Measurements from ENCODE around the gene M1AP.

Gene M1AP

GRCh38 chr2:74544634-74545033 is 103.5 kb downstream of the M1AP start:
- no peaks in the 10 kb centered on the region for H3K9me3 ChIP-seq (replicated peaks; ENCODE audit: insufficient read depth, low read length)
- TF ChIP-seq EZH2 (optimal IDR thresholded peaks at IDR 0.05; ENCODE audit: low read depth, low read length) (no peak), CTCF (IDR thresholded peaks at IDR 0.05; ENCODE audit: low read length) (peak; percentile 38)
- H4K20me1 ChIP-seq (ENCODE audit: insufficient read depth, low read length) = no peaks in the 10 kb centered on the region
- H3F3A ChIP-seq (ENCODE audit: insufficient read depth, low read length) = no peaks in the 10 kb centered on the region
- DNase-seq = no peak
- no peaks in the 10 kb centered on the region for H3K79me2 ChIP-seq (ENCODE audit: low read length)
- H3K4me1 ChIP-seq (ENCODE audit: low read length) = no peaks in the 10 kb centered on the region
- no peak overlapping the region for H3K4me2 ChIP-seq (ENCODE audit: low read depth, low read length)
- peaks cover 39% of the 10 kb centered on the region for H3K27me3 ChIP-seq (replicated peaks; ENCODE audit: insufficient read depth, low read length)
- no peak overlapping the region for H3K9ac ChIP-seq (ENCODE audit: low read length)
- no peak overlapping the region for H2AFZ ChIP-seq (ENCODE audit: low read length)
- H3K27ac ChIP-seq (ENCODE audit: low read length) = no peak overlapping the region
- H3K4me3 ChIP-seq (ENCODE audit: low read length) = no peak overlapping the region
- H3K36me3 ChIP-seq (replicated peaks; ENCODE audit: insufficient read depth, low read length) = no peaks in the 10 kb centered on the region
- H3K9me2 ChIP-seq (replicated peaks; ENCODE audit: insufficient read depth, low read length) = no peaks in the 10 kb centered on the region

- Histone ChIP-seq H4K20me1 (ENCODE audit: insufficient read depth, low read length) (no peaks in the 10 kb centered on the region), H3K9me2 (replicated peaks; ENCODE audit: insufficient read depth, low read length) (no peaks in the 10 kb centered on the region), H3K79me2 (ENCODE audit: low read length) (no peaks in the 10 kb centered on the region), H3K27ac (ENCODE audit: low read length) (no peak overlapping the region), H3K4me1 (ENCODE audit: low read length) (no peaks in the 10 kb centered on the region), H2AFZ (ENCODE audit: low read length) (no peak overlapping the region), H3K4me3 (ENCODE audit: low read length) (no peak overlapping the region), H3K27me3 (replicated peaks; ENCODE audit: insufficient read depth, low read length) (peaks cover 25% of the 10 kb centered on the region), H3F3A (ENCODE audit: insufficient read depth, low read length) (no peaks in the 10 kb centered on the region), H3K4me2 (ENCODE audit: low read depth, low read length) (no peak overlapping the region), H3K9me3 (replicated peaks; ENCODE audit: insufficient read depth, low read length) (no peaks in the 10 kb centered on the region), H3K36me3 (replicated peaks; ENCODE audit: insufficient read depth, low read length) (no peaks in the 10 kb centered on the region), H3K9ac (ENCODE audit: low read length) (no peak overlapping the region)
- no peak for DNase-seq
- TF ChIP-seq EZH2phosphoT487 (IDR thresholded peaks at IDR 0.05; ENCODE audit: low read length) = no peak
- no peak for TF ChIP-seq EZH2 (optimal IDR thresholded peaks at IDR 0.05; ENCODE audit: low read depth, low read length)
- TF ChIP-seq CTCF (IDR thresholded peaks at IDR 0.05; ENCODE audit: low read length) = no peak
Observed at GRCh38 chr2:74542978-74543377, 105.2 kb downstream of the M1AP start.

GRCh38 chr2:74540291-74540690 is 107.8 kb downstream of the M1AP start:
- no peaks in the 10 kb centered on the region for H3K36me3 ChIP-seq (replicated peaks; ENCODE audit: insufficient read depth, low read length)
- H3K9me3 ChIP-seq (replicated peaks; ENCODE audit: insufficient read depth, low read length) = no peaks in the 10 kb centered on the region
- H2AFZ ChIP-seq (ENCODE audit: low read length) = no peak overlapping the region
- no peak overlapping the region for H3K4me3 ChIP-seq (ENCODE audit: low read length)
- no peak overlapping the region for H3K27ac ChIP-seq (ENCODE audit: low read length)
- H3K9me2 ChIP-seq (replicated peaks; ENCODE audit: insufficient read depth, low read length) = no peaks in the 10 kb centered on the region
- no peak for DNase-seq
- H4K20me1 ChIP-seq (ENCODE audit: insufficient read depth, low read length) = no peaks in the 10 kb centered on the region
- TF ChIP-seq CTCF (IDR thresholded peaks at IDR 0.05; ENCODE audit: low read length) (no peak), EZH2phosphoT487 (IDR thresholded peaks at IDR 0.05; ENCODE audit: low read length) (no peak), EZH2 (optimal IDR thresholded peaks at IDR 0.05; ENCODE audit: low read depth, low read length) (no peak)
- no peaks in the 10 kb centered on the region for H3F3A ChIP-seq (ENCODE audit: insufficient read depth, low read length)
- H3K4me2 ChIP-seq (ENCODE audit: low read depth, low read length) = no peak overlapping the region
- peaks cover 17% of the 10 kb centered on the region for H3K27me3 ChIP-seq (replicated peaks; ENCODE audit: insufficient read depth, low read length)
- H3K4me1 ChIP-seq (ENCODE audit: low read length) = no peaks in the 10 kb centered on the region
- H3K79me2 ChIP-seq (ENCODE audit: low read length) = no peaks in the 10 kb centered on the region
- H3K9ac ChIP-seq (ENCODE audit: low read length) = no peak overlapping the region

Measured in MM.1S (cell line).